IPS DF 19.7 (cell line): Measurements from ENCODE around the gene PHF14.
"Not testable (repeated sequence)": the region's sequence is repeated elsewhere in the genome, so short reads cannot be mapped to it uniquely, and the experiment has no call there.

Source experiments
- DNase-seq: peaks from one replicate; pipeline ENCODE4 v3.0.0-alpha.2; 2013; ENCODE audit warnings: low read depth, low spot score

PHF14 gene

DNA sequence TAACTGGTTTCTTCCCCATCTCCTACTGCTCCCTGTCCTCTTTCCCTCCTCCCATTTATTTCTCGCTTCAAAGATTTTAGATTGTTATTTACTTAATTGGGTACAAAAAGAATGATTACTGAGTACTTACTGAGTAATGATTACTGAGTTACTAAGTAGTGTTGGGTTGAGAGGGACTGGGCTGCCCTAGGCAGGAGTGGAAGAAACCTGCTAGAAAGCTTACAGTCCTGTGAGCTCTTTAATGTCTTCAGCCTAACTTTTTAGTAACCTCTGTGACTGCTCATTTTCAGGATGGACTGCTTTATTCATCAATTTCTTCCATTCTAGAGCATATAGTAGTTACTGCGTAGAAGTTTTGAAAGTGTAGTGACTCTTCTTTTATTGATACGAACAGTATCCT, 7.6 kb downstream of the PHF14 start:
- no peak for DNase-seq

DNA sequence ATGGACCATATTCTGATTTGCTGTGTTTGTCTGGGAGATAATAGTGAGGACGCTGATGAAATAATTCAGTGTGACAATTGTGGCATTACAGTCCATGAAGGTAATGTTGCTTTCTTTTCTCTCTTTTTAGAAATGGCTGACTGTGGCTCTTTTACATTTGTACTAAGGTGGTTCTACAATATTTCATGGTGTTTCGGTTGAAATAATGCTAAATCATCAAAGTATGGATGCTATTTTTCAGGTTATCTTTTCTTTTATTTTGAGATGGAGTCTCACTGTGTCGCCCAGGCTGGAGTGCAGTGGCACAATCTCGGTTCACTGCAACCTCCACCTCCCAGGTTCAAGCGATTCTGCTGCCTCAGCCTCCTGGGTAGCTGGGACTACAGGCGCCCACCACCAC, 17.1 kb downstream of the PHF14 start:
- not testable (repeated sequence) for DNase-seq

DNA sequence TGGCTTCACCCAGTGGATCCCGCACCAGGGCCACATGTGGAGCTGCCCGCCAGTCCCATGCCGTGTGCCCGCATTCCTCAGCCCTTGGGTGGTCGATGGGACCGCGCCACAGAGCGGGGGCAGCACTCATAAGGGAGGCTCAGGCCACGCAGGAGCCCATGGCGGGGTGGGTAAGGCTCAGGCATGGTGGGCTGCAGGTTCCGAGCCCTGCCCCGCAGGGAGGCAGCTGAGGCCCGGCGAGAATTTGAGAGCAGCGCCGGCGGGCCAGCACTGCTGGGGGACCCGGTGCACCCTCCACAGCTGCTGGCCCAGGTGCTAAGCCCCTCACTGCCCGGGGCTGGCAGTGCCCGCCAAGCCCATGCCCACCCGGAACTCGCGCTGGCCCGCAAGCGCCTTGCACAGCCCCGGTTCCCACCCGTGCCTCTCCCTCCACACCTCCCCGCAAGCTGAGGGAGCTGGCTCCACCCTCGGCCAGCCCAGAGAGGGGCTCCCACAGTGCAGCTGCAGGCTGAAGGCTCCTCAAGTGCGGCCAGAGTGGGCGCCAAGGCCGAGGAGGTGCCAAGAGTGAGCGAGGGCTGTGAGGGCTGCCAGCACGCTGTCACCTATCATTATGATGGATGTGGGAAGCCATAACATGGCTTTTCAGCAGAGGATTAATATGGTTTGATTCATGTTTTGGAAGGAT, 22.0 kb downstream of the PHF14 start:
- DNase-seq = not testable (repeated sequence)

DNA sequence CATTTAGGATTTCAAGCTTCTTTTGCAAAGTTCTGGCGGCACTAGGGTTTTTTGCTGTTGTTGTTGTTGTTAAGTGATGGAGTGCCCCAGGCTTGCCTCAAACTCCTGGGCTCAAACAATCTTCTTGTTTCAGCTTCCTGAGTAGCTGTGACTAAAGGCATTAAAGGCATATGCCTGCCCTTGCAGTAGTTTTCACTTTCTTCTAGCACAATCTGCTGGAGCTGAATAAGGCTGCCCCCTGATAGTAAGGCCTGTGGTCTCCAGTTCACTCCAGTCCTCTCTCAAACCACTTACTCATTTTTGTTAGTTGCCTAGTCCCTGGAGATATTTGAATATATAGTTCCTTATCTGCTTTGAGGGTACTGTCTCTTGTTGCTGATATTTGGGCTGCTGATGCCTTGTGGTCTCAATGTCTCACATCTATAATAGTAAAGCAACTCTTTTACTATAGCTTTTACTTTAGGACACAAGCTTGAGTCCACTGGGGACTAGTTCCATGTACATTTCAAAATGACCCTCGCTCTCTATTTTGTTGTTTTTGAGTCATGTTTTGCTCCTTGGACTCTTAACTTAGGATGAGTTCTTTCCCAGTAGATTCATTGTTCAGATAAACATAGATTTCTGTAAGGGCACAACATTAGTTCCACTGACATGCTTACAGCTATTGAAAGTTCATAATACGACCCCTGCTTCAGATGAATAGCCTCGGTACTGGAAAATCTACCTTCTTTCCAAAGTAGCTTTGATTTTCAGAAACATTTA, 25.5 kb downstream of the PHF14 start:
- no peak for DNase-seq

DNA sequence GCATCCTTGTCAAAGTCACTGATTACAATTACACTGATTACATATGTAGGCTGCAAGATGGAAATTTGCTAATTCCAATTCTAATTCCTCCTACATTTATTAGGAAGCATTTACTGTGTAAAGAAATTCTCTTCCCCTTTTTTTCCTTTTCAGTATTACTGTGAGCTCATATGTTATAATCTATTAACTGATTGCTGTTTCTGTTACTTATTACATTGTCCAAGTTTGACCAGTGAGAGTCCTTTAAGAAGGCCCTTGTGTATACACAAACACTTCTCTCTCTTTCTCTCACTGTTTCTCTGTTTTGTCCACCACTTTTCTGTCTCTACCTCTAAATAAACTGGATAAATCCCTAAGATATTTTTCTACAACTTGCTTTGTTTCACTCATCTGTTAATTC, 31.5 kb downstream of the PHF14 start:
- no peak for DNase-seq

DNA sequence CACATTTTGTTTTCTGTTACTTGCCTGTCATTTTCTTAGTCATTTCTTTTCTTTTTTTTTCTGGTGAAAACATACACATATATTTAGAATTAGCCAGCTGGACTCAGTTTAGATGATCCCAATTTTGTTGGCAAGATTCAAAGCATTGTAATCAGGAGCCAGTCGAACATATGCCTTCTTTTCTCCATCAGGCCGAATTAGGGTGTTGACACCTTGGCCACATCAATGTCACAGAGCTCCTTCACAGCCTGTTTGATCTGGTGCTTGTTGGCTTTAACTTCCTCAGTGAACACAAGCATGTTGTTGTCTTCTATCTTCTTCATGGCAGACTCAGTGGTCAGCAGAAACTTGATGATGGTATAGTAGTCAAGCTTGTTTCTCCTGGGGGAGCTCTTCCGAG, 32.6 kb downstream of the PHF14 start:
- no peak for DNase-seq

DNA sequence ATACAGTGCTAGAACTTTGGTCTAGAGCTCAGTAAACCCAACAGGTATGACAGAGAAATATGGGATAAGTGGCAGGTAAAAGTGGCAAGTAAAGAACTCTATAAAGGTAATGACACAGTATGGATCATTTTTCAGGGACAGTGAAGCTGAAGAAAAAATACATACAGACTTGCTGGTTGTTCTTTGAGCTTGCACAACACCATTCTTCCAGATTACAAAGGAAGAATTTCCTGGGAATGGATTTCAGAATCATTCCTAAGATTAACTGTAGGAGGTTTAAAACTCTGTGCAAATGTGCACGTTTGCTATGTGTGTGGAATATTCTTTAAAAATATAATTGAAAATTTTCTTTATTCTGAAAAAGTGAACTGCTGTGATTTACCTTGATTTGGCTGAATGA, 36.0 kb downstream of the PHF14 start:
- DNase-seq = no peak

DNA sequence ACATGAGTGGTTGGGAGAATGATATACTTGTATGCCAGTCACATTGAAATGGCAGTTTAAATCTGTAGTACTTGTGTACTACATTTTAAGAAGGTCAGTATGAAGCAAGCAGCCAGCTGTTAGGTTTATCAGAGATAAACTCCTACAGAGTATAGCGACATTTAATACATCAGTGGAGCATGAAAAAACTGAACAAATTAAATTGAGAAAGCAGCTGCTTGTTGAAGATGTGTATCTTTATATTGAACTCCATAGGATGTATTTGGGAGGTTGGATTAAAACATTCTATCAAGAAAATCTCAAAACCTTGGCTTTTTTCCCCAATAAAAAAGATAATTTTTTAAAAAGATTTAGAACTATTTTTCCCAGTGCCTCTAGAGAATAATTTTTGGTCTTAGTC, 47.8 kb downstream of the PHF14 start:
- DNase-seq = no peak

DNA sequence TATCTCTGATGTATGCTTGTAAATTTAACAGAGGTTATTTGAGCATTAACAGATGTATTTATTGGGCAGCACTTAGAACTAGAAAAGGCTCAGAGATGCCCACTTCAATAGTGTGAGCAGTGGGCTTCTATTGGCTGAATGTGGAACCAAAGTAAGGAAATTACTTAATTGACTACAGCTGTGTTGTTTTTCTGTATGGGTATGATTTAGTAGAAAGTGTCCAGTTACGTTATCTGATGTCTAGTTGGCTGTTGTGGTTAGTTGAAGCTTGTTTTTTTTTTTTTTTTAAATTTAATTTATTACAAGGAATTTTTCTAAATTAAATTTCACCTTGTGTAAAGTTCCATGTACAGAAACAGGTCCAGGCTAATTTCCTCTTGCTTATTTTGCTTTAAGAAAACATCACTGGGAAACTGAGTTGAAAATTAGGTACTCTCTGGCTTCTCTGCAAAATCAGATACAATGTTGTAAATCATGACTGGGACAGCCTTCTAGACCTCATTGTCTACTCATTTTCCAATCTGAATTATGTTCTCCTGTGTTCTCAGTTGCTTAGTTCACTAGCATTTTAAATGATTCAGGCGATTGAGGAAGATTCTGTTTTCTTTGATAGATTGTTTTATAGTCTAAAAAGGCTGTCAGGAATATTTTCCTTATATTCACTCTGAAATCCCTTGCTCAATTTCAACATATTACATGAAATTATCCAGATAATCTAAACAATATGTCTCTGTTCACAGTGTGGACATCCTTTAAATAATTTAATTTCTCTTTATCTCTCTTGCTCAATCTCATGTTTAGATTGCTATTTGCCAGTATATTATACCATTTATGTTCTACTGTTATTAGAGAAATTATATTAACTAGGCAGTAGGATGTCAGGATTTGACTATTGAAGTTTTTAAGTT, 53.0 kb downstream of the PHF14 start:
- DNase-seq = no peak

DNA sequence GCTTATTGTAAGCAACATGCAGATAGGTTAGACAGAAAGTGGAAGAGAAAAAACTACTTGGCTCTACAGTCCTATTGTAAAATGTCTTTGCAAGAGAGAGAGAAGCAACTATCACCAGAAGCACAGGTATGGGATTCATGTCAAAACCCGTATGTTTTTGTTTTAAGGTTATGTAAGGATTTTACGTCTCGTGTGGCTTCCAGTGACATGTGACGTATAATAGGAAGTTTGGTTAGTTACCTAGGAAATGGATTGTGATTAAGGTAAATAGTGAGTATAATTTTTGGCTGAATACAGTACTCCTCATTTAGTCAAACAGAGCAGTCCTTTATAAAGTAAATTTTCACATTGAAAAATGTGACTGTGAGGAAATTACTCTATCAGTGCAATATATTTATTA, 62.0 kb downstream of the PHF14 start:
- no peak for DNase-seq

DNA sequence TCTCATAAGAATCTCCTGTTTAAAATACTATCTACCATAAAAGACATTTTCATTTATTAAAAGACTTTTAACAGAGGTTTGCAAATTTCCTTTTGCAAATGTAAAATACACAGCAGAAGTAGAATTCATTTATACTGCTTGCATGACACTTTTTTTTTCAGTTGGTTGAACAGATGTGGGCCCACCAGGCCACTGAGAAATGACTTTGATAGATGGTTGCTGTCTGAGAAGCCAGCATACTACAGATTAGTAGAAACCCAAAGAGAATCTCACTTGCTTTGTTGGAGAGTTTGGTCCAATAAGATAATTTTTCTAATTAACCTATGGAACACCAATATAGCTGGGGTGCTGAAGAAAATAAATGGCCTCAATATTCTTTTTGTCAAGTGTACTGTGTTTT, 66.3 kb downstream of the PHF14 start:
- DNase-seq = no peak

DNA sequence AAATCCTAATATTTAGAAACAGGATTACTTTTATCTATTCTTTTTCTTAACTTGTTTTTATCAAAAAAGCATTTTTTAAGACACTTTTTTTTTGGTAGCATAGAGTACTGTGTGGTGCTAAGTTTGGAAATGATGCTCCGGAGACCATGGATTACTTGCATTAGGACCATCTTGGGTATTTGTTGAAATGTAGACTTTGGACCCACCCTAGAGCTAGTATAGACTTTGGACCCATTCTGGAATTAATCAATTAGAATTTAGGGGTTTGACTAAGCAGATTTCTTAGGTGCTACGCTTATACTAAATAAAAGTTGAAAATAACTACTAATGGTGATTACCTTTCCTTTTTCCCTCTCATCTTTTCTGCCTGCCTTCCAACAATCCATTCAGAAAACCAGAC, 80.4 kb downstream of the PHF14 start:
- DNase-seq = no peak

DNA sequence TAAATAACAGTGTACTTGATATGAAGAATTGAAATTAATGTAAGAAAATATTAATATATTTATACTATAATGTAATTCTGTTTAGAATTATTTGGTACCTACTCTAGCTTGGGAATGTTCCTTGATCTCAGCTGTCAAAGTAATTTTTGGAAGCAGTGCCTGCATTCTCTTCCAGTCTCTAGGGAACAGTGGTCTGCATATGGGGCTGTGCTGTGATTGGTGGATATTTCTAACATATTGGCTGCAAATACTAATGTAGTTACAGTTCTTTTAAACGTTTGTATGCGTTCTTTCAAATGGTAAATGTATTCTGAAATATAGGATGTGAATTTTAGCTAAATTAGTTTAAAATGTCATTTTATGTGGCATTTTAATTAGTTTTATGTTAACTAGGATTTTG, 87.2 kb downstream of the PHF14 start:
- no peak for DNase-seq

DNA sequence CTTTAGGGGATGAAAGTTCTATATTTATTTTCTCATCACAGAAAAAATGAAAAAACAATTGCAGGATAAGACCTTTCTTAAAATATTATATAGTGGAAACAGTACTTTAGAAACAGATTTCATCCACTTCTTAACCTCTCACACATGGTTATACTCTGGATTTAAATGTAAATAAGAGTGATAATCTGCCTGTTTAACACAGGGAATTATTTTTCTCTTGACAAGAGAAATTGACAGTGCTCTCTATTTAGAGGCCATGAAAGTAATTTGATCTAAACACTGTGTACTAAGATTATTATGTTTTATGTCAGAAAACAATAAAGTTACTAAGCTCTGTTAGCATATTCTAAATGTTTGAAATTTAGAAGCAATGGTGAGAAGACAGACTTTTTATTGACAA, 88.4 kb downstream of the PHF14 start:
- no peak for DNase-seq

DNA sequence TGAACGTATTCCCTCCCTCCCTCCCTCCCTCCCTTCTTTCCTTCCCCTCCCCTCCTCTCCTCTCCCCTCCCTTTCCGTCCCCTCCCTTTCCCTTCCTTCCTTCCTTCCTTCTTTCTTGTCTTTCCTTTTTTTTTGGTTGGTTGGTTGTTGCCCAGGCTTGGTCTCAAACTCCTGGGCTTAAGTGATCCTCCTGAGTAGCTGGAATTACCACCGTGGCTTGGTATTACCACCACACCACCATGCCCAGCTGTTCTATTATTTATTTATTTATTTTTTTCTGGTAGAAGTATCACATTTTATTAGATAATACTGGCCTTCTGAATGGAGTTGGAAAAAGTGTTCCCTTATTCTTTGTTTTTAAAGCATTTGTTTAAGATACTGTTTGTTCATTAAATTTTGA, 95.9 kb downstream of the PHF14 start:
- DNase-seq = no peak

DNA sequence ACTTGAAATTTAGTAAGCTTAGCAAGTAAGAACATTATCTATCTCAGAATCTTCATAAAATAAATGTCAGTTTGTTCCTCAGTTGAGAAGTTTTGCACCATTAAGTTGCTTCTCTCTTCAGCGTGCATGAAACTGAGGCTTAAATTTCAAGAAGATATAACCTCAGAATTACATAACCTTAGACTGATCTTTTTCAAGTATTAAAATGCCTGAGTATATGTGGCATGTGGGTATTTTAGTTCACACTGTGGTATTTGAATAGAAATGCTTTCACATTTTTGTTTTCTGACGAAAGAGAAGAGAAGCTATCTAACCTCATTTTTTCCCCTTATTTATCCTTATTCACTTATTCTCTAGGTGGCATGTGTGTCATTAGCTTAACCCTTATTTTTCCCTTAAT, 104.1 kb downstream of the PHF14 start:
- no peak for DNase-seq

DNA sequence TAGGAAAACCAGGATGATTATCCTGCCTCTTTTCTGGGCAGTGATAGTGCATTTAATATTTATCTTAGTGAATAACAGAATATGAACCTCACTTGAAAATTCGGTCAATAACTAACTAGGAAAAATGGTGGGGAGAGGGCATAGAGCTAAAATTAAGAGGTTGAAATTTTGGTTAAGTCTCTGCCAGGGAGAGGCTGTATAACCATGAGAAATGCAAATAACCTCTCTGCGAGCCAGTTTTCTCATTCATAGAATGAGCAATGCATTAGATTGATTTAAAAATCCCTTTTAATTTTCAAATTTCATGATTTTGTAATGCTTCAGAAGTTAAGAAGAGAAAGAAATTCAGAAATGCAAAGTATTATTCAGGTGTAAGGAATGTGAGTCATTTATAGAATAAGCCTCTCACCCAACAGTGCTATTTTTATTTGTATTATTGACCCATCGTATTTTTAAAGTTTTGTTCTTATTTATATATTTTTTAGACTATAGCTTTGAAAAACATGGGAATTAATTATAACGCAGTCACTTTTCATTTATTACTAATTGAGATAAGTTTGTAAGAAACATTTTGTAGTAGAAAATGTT, 104.7 kb downstream of the PHF14 start:
- DNase-seq = no peak

DNA sequence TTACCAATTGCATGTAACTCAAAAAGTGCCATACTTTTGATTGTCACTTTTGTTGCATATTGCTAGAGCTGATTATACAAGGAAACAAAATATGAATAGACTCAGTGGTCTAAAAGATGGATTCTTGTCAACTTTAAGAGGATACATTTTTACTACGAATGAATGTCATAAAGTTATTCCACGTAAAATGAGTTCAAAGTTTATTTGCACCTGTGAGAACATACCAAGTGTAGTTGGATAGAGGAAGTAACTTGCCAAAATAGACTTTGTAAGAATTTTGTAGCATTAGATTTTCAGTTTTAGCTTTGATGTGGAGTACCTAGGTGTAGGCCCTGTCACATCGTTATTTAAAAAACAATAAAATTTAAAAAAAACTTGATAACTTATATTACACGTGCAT, 106.2 kb downstream of the PHF14 start:
- no peak for DNase-seq

DNA sequence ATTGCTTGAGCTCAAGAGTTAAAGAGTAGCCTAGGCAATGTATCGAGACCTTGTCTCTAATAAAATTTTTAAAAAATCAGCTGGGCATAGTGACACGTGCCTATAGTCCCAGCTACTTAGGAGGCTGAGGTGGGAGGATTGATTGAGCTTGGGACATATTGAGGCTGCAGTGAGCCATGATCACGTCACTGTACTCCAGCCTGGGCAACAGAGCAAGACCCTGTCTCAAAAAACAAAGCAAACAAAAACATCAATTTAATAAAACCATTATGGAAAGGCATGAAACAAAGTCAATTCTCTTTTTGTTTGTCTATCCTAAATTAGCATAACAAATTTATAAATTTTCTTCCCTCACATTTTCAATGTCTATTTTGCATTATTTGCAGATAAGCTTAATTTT, 108.4 kb downstream of the PHF14 start:
- DNase-seq = no peak

DNA sequence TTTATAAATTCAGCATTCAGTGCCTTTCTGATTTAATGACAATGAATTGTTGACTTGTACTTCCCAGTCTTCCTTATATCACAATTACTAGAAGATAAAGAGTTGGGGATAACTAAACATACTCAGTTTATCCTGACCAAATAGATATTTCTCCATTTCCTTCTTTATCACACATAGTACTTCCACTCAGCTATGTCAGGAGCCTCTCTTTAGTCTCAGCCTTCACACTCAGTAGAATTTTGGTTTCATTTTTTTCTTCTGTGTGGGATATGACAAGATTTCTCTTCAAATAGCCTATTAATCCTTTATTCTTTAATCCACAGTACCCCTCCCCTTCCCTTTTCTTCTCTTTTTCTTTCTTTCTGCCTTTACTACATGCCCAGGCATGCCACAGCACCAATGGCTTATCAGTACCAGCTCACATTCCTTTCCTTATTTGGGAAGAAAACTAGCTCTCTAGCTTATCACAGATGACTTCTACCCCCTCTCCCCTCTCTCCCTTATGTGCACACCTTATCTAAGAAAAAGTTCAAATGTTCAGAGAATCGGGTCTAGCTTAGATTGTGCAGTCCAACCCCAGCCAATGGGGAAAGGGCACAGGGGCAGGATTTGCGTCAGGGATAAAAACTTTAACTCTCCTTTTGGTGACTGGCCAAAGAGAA, 109.0 kb downstream of the PHF14 start:
- no peak for DNase-seq

DNA sequence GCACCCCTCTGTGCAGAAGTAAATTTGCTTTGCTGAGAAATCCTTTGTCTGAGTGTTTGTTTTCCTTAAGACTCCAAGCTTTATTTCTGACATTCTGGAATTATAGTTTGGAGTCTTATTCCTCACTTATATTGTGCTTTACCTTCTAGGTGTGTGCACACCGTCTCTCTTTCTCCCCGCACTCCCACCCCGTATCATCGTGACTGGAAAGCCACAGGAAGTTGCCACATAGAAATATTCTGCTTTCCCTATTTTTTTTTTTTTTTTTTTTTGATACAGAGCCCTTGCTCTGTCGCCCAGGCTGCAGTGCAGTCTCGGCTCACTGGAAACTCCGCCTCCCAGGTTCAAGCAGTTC, 109.5 kb downstream of the PHF14 start:
- no peak for DNase-seq

DNA sequence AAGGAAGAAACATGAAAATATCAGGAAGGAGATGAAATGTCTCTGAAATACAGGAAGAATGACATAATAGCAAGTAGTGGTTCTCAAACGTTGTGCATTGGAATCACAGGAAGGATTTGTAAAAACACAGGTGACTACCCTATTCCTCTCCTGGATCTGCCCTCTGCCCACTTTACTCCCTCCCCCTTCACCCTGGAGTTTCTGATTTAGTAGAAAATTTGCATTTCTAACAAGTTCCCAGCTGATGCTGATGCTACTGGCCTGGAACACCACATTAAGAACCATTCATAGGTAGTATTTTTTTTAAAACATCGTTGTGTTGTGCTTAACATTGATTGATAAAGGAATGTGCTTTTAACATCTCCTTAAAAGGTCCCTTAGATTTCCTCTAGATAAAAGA, 130.9 kb downstream of the PHF14 start:
- no peak for DNase-seq
